ENCODE measurements around the gene PNPLA4.

DNA sequence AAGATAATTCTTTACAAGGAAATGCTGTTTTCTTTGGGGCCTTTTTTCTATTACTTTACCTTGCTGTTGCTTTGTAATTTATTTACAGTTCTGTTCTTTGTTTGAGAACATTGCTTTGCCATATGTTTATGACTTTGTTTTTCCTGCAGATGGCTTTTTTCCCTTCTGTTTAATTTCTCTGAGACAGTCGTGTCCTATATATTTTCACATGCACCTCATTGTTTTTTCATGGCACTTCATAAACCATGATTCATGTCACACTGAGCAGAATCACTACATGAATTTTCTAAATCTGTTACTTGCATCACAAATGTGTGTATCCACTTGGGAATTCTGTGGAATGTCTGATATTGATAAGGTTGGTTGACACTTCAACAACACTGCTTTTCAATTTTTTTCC, 33.0 kb upstream of the PNPLA4 start:
- TF ChIP-seq, protein P1, sequence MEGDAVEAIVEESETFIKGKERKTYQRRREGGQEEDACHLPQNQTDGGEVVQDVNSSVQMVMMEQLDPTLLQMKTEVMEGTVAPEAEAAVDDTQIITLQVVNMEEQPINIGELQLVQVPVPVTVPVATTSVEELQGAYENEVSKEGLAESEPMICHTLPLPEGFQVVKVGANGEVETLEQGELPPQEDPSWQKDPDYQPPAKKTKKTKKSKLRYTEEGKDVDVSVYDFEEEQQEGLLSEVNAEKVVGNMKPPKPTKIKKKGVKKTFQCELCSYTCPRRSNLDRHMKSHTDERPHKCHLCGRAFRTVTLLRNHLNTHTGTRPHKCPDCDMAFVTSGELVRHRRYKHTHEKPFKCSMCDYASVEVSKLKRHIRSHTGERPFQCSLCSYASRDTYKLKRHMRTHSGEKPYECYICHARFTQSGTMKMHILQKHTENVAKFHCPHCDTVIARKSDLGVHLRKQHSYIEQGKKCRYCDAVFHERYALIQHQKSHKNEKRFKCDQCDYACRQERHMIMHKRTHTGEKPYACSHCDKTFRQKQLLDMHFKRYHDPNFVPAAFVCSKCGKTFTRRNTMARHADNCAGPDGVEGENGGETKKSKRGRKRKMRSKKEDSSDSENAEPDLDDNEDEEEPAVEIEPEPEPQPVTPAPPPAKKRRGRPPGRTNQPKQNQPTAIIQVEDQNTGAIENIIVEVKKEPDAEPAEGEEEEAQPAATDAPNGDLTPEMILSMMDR (IDR thresholded peaks at IDR 0.05): no peak
- no peak for TF ChIP-seq POLR2A (IDR thresholded peaks at IDR 0.05)
